ENCODE measurements around the gene PRDM13. TPM values are rescaled to one million over a fixed set of nuclear protein-coding genes. Genes with fewer than 3 reads are reported as not detected.
"Not testable (repeated sequence)": the region's sequence is repeated elsewhere in the genome, so short reads cannot be mapped to it uniquely, and the experiment has no call there.

Gene PRDM13
- total RNA-seq, 2 donors from 2014 or later, result not detected

- DNase-seq, ATAC-seq: not testable (repeated sequence)
- intact Hi-C loops (cut with DNase I), result loop anchor here in 1 of 2 donors (10.0 kb wide), 1 partner anchor 150 kb away; no protein-coding TSS in a partner anchor
These were observed 11.9 kb upstream of the PRDM13 start for GRCh38 chr6:99594696-99595095.

- DNase-seq (no peak), ATAC-seq (peak; percentile 24 to 30)
- intact Hi-C loops (cut with DNase I), result no loop called here
These were observed 3.9 kb upstream of the PRDM13 start for GRCh38 chr6:99602520-99603420.

- intact Hi-C loops (cut with DNase I), result no loop called here
- peak; percentile 43 to 68 for ATAC-seq
- DNase-seq, result peak; percentile 36
These were observed 3.0 kb upstream of the PRDM13 start for GRCh38 chr6:99603421-99604165.

GRCh38 chr6:99604166-99605073 lies 2.2 kb upstream of the PRDM13 start:
- intact Hi-C loops (cut with DNase I), result no loop called here
- DNase-seq (no peak), ATAC-seq (no peak)

GRCh38 chr6:99605074-99605734 lies 1.4 kb upstream of the PRDM13 start:
- ATAC-seq, result no peak
- intact Hi-C loops (cut with DNase I), result no loop called here
- DNase-seq, result no peak

- intact Hi-C loops (cut with DNase I), result no loop called here
- ATAC-seq, result no peak
- DNase-seq, result no peak
These were observed 550 bp upstream of the PRDM13 start for GRCh38 chr6:99605911-99606655.

GRCh38 chr6:99607416-99608036 lies 893 bp downstream of the PRDM13 start:
- ATAC-seq (no peak), DNase-seq (no peak)
- intact Hi-C loops (cut with DNase I), result no loop called here

GRCh38 chr6:99608059-99608885 lies 1.6 kb downstream of the PRDM13 start:
- no peak for DNase-seq
- intact Hi-C loops (cut with DNase I), result no loop called here
- no peak for ATAC-seq

GRCh38 chr6:99608886-99609482 lies 2.4 kb downstream of the PRDM13 start:
- DNase-seq (no peak), ATAC-seq (no peak)
- intact Hi-C loops (cut with DNase I), result no loop called here

- DNase-seq (no peak), ATAC-seq (no peak)
- intact Hi-C loops (cut with DNase I), result no loop called here
These were observed 3.4 kb downstream of the PRDM13 start for GRCh38 chr6:99609905-99610489.

GRCh38 chr6:99611148-99611547 lies 4.5 kb downstream of the PRDM13 start:
- no peak for ATAC-seq
- no peak for DNase-seq
- intact Hi-C loops (cut with DNase I), result no loop called here

- ATAC-seq, result peak in 1 of 2 donors; percentile 14
These were observed 6.1 kb downstream of the PRDM13 start for GRCh38 chr6:99612551-99613408.

GRCh38 chr6:99613409-99613704 lies 6.7 kb downstream of the PRDM13 start:
- DNase-seq, result no peak
- peak; percentile 75 to 85 for ATAC-seq
- intact Hi-C loops (cut with DNase I), result no loop called here

More at GRCh38 chr6:99612551-99613408, 6.1 kb downstream of the PRDM13 start:
- intact Hi-C loops (cut with DNase I), result no loop called here
- no peak for DNase-seq

GRCh38 chr6:99613705-99614429 lies 7.2 kb downstream of the PRDM13 start:
- peak; percentile 48 to 82 for ATAC-seq
- intact Hi-C loops (cut with DNase I), result no loop called here
- no peak for DNase-seq

Data from left cardiac atrium (tissue), 4 donors.